Iris pigment epithelial cell (primary cell): ENCODE results near the gene TEFM.
"Not testable (repeated sequence)": the region's sequence is repeated elsewhere in the genome, so short reads cannot be mapped to it uniquely, and the experiment has no call there.

ENCODE experiments used
- DNase-seq: peaks from one replicate; pipeline ENCODE4 v3.0.0-alpha.2; 2011; ENCODE audit warnings: low read depth

Gene TEFM

DNA sequence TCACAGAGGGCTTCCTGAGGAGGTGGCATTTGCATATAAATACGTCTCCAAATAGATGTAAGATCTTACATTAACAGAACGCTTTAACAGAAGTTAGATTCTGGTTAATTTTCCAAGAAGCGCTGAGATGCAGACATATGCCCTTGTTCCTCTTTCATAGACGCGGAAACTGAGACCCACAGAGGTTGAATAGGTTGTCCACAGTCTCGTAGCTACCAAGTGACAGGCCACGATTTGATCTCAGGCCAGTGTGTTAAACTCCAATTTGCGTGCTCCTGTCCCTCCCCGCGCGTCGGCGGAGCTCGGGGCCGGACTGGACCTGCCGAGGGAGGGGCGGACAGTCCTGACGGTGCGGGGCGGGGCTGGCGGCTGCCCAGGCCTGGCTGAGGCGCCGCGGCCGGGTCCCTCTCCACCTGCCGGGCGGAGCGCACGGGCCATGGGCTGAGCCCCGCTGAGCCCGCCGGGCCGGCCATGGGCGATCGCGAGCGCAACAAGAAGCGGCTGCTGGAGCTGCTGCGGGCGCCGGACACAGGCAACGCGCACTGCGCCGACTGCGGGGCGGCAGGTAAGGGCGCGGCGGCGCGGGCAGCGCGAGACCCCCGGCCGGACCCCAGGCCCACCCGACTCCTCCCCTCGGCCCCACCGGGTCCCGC, 15.6 kb upstream of the TEFM start, which contains the start of gene ADAP2:
Gene ADAP2, plus strand, starts transcription at position 402 of the 653 bp plus-strand sequence. Its CDS starts 70 bp downstream, at position 472.
- DNase-seq, result peak; percentile 13

DNA sequence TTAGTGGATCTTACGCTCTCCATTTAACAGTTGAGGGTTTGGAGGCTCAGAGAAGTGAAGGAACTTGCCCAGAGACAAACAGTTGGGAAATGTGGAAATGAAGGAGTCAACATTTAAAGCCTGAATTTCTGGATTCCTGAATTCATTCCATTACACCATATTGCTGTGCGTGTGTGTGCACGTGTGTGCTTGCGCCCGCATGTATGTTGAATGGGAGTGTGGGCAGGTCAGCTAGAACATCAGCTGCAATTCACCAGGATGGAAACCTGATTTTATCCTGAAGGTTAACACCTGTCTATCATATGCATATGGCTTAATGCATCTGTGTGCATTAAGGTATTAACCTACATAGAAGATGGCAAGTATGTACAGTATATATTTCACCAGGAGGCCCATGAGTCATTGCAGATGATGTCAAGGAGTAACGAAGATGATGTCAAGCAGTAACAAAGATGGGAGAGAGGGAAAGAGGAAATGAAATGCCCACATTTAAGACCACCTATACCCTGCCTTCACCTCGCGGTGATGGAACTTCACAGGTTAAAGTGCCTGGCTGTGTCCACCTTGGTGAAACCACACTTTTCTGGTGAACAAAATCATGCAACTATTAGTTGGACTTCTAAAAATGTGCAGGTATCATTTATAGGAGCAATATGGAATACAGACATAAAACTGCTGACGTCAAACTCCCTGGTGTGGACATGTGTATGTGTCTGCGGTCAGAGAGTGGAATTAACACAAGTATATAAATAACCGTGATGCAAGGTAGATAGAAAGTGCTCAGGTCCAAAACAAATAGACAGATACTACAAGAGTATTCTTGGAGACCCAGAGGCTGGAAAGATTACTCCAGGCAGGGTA, 14.9 kb upstream of the TEFM start:
- peak; percentile 14 for DNase-seq

DNA sequence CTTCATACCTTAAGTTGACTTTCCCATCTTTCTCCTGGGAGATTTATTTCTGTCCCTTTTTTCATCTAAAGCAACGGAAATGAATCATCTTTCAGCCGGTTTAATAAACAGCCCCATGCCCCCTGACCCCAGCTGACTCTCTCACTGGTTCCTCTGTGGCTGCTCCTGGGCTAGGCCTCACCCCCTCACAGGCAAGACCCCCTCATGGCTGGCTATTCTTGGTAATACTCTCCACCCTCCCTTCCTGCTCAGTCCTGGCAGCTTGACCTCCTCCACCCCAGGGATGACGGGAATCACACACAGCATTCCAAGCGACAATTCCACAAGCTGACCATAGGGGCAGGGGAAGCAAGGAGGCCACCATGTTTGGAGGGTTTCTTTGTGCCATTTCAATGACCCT, 14.2 kb upstream of the TEFM start:
- DNase-seq, result peak; percentile 58

DNA sequence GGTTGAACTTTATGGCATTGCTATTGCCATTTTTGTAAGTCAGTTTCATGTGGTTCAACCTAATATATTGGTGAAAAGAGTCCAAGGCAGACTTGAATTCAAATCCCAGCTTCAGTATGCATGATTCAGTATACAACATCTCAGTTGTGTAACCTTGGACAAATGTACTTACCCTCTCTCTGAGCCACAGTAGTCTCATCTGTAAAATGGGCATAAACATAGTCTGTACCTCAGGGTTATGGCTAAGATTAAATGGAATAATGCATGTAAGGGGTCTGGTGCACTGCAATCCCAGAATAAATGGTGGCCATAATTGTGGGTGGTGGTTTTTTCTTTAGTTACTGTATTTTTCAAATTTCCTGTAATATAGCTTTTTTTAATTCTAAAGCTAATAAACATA, 11.0 kb upstream of the TEFM start:
- DNase-seq, result no peak

DNA sequence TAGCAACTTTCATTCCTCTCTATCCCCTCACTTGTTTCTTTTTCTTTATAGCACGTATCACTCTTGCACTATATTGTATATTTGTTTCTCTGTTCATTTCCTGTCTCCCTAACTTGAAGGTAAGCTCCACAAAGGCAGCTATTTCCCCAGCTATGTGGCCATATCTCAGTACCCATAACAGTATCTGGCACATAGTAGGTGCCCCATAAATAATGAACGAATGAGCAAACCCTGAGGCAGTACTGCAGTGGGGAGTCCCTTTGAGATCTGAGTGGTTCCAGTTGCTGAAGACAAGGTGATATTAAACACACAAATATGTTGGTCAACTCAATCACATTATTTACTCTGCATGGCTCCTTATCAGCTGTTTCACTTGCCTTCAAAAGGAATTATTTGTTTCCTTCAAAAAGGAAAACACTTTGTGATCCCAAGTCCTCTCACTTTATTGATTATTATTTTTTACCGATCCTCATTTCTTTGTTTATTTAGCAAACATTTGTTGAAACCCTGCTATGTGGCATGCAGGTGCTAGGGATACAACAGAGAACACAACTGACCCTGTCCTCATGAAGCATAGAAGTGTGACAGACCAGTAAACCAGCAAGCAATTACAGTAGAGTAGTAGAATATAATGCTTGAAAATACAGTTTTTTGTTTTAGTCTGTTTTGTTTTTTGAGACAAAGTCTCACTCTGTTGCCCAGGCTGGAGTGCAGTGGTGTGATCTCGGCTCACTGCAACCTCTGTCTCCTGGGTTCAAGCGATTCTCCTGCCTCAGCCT, 10.0 kb upstream of the TEFM start:
- no peak for DNase-seq

DNA sequence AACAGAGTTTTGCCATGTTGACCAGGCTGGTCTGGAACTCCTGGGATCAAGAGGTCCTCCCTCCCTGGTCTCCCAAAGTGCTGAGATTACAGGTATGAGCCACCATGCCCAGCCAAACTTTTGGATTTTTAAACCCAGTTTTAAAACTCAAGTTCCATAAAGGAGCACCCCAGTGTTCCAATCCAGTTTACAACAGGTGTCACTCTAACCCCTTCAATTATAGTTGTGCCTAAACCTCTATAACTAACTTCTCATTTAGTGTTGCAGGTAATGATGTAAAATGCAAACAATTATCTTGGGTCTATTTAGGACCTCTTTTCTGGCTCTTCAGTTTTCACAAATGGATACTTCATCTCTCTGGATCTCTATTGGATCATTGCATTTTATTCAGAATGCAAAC, 7.9 kb upstream of the TEFM start:
- DNase-seq, result no peak

DNA sequence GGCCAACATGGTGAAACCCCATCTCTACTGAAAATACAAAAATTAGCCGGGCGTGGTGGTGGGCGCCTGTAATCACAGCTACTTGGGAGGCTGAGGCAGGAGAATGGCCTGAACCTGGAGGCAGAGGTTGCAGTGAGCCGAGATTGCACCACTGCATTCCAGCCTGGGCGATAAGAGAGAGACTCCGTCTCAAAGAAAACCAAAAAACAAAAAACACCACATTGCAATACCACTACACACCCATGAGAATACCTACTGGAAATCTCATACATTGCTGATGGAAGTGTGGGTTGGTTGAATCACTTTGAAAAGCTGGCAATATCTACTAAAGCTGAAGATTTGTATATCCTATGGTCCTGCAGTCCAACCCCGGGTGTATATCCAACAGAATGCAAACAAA, 4.1 kb upstream of the TEFM start:
- DNase-seq, result not testable (repeated sequence)

DNA sequence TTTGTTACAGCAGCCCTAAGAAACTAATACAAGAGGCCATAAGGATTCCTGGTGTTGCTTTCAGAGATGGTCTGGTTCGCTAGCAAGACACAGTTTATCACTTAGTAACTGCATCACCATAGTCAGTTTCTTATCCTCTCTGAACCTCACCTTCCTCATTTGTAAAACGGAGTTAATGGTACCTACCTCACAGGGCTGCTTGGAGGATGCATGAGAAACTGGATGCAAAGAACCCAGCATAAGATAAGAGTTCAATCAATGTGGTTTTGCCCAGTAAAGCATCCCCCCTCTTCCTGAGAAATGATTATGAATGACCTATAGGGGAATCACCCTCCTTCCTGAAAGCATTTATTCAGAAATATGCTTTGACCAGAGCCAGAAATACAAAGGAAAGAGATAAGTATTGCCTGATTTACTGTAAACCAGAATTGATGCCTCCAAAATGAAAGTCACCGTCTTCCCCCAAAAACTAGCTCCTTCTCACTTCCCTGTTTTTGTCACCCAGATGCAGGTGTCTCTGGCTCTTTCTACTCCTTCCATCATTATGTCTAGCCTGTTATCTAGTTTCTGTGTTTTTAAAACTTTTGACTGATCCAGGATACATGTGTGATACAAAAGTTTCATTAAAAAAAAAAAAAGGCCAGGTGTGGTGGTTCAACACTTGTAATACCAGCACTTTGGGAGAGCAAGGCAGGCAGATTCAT, 2.8 kb upstream of the TEFM start:
- no peak for DNase-seq

DNA sequence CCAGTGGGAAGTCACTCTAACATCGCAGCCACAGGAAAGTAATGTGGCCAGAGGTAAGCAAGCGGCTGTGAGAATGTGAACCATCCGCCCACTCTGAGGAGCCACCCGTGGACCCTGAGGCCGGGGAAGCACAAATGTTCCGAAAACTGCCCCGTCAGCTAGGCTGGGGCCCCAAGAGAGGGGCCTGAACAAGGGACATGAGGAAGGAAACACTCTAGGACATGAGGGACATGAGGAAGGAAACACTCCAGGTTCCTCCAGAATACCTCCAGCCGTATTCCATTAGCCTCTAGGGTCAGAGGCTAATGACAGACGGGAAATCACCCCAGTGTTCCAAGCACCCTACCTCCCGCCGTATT, 317 bp downstream of the TEFM start:
- DNase-seq, result no peak

DNA sequence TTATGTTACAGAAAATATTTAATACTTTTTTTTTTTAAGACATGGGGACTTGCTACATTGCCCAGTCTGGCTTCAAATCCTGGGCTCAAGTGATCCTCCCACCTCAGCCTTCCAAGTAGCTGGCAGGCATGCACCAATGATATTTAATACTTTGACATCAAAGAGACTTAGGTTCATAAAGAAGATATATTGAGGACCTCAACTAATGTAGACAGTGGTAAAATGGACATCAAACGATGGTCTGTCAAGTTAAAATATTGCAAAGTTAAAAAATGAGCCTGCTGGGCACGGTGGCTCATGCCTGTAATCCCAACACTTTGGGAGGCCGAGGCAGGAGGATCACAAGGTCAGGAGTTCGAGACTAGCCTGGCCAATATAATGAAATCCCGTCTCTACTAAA, 8.7 kb downstream of the TEFM start:
- no peak for DNase-seq

DNA sequence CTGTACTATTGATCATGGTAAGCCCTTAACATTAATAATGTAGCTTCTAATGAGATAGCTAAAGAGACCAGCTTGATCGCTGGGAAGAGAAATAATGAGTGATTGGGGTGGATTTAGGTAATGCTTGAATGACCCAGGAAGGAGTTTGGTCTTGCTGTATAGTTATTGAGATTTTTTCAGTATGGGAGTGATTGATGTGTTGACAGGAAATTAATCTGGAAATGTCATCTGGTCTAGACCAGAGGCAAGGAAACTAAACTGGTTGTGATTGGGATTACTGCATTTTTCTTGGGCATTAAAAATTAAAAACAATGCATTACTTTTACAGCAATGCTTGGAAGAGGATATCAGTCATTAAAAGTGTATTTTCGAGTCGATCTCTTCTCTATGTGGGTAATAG, 11.8 kb downstream of the TEFM start:
- DNase-seq, result no peak

DNA sequence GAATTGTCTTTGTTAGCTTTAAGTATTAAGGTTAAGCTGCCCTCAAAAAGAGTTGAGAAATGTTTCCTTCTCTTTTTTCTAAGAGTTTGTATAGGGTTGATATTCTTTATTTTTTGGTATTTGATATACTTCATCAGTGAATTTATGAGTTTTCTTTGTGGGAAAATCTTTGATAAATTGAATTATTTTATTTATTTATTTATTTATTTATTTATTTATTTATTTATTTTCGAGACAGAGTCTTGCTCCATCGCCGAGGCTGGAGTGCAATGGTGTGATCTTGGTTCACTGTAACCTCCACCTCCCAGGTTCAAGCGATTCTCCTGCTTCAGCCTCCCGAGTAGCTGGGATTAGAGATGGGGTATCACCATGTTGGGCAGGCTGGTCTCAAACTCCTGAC, 19.9 kb downstream of the TEFM start:
- no peak for DNase-seq

DNA sequence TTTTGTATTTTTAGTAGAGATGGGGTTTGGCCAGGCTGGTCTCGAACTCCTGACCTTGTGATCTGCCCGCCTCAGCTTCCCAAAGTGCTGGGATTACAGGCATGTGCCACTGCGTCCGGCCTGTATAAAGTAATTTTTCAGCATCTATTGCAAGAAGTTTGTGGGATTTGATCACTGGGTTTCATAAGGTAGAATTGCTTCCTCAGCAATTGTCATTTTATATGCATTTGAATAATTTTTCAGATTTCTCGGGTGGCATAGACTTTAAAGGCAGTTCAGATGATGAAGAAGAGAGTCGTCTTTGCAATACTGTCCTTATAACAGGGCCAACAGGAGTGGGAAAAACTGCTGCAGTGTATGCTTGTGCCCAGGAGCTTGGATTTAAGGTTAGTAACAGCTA, 37.0 kb downstream of the TEFM start:
- DNase-seq, result no peak

DNA sequence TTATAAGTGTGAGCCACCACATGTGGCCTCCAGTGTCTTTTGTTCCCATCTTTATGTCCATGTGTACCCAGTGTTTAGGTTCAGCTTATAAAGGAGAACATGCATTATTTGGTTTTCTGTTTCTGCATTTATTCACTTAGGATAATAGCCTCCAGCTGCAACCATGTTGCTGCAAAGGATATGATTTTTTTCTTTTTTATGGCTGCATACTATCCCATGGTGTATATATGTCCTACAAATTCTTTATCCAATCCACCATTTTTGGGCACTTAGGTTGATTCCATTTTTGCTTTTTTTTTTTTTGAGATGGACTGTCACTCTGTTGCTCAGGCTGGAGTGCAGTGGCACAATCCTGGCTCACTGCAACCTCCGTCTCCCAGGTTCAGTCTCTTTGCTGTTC, 41.4 kb downstream of the TEFM start:
- DNase-seq, result no peak

DNA sequence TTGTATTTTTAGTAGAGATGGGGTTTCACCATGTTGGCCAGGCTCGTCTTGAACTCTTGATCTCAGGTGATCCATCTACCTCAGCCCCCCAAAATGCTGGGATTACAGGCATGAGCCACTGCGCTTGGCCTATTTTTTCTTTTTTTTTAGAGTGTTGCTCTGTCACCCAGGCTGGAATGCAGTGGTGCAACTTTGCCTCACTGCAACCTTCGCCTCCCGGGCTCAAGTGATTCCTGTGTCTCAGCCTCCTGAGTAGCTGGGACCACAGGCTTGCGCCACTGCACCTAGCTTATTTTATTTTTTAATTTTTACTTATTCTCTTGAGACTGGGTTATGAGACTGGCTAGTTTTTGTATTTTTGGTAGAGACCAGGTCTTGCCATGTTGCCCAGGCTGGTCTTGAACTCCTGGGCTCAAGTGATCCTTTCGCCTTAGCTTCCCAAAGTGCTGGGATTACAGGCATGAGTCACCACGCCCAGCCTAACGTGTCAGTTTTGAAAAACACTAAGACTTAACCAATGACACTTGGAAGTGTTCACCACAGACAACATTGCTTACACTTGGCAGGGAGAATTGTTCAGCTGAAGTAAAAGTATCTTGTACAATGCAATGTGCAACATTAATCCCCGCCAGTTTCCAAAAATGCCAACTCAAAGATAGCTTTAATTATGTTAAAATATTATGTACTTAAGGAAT, 47.3 kb downstream of the TEFM start:
- peak; percentile 70 for DNase-seq

DNA sequence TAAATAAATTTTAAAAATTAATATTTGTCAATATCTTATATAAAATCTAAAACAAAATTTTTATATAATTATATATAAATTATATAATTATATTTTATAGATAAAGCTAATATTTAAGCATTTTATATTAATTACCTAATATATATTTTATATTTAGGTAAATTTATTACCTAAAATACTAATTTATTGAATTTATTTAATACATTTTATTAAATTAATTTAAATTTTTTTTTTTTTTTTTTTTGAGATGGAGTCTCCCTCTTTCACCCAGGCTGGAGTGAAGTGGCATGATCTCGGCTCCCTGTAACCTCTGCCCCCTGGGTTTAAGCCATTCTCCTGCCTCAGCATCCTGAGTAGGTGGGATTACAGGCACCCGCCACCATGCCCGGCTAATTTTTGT, 51.9 kb downstream of the TEFM start:
- no peak for DNase-seq
